Tibial nerve (tissue), 3 donors: ENCODE measurements around the gene ALPI.

Experiments
- POLR2A ChIP-seq, 2 donors: fragments of 450-650 bp; IDR thresholded peaks; one replicate each; pipeline ENCODE4 v1.6.1; 2017; ENCODE audit warnings: antibody characterized with exemption in 2 of 2, mild to moderate bottlenecking in 2 of 2, moderate library complexity in 2 of 2
- TF ChIP-seq, protein P1 (sequence below), 5 experiments: fragments of 200-600 bp in 3 of 5; fragments of 450-650 bp in 2 of 5; sonication (generic) in 3 of 5; IDR thresholded peaks; one replicate each; pipeline ENCODE4 v1.5.1; 2016 to 2019; ENCODE audit warnings: antibody characterized with exemption in 5 of 5, mild to moderate bottlenecking in 3 of 5, moderate library complexity in 2 of 5

DNA sequence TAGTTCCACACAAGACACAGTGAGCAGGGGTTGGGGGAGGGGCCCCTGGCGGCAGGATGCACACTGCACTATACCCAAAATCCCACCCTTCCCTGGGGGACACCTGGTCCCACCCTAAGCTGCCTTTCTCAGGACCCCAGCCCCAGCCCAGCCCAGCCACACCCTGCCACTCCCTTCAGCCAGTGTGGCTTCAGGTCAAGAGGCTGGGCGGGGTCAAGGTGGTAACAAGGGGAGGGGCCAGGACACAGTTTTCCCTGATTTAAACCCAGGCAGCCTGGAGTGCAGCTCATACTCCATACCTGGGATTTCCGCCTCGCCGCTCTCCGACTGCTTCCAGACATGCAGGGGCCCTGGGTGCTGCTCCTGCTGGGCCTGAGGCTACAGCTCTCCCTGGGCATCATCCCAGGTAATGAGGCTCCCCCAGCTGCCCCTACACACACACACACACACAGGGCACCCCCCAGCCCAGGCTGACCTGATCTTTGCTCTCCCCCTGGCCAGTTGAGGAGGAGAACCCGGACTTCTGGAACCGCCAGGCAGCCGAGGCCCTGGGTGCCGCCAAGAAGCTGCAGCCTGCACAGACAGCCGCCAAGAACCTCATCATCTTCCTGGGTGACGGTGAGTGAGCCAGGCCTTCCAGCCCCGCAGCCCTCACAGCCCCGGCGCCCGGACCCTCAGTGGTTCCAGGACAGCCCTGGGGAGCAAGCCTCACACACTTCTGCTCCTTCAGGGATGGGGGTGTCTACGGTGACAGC, 49.2 kb upstream of the ALPI start, which contains the start of gene ALPG:
- no peak for TF ChIP-seq POLR2A (IDR thresholded peaks at IDR 0.05)
- TF ChIP-seq, protein P1, sequence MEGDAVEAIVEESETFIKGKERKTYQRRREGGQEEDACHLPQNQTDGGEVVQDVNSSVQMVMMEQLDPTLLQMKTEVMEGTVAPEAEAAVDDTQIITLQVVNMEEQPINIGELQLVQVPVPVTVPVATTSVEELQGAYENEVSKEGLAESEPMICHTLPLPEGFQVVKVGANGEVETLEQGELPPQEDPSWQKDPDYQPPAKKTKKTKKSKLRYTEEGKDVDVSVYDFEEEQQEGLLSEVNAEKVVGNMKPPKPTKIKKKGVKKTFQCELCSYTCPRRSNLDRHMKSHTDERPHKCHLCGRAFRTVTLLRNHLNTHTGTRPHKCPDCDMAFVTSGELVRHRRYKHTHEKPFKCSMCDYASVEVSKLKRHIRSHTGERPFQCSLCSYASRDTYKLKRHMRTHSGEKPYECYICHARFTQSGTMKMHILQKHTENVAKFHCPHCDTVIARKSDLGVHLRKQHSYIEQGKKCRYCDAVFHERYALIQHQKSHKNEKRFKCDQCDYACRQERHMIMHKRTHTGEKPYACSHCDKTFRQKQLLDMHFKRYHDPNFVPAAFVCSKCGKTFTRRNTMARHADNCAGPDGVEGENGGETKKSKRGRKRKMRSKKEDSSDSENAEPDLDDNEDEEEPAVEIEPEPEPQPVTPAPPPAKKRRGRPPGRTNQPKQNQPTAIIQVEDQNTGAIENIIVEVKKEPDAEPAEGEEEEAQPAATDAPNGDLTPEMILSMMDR (IDR thresholded peaks at IDR 0.05) = no peak
